ENCODE data around the gene CFAP126.

GRCh38 chr1:161350671-161351070 is 17.0 kb downstream of the CFAP126 start:
- no peak for TF ChIP-seq POLR2A (IDR thresholded peaks at IDR 0.05)
- no peak for TF ChIP-seq CTCF (IDR thresholded peaks at IDR 0.05)

Data from lower leg skin (tissue), 3 donors.